Prostate gland (tissue), 2 donors: ENCODE data around the gene PPFIA1.

Experiments used
- POLR2A ChIP-seq: fragments of 450-650 bp; IDR thresholded peaks from one replicate; pipeline ENCODE4 v1.6.1; 2016; ENCODE audit warnings: antibody characterized with exemption, mild to moderate bottlenecking
- POLR2AphosphoS5 ChIP-seq: sonication (generic); formaldehyde crosslinking; IDR thresholded peaks from one replicate; pipeline ENCODE4 v1.6.1; 2017; ENCODE audit warnings: antibody characterized with exemption
- TF ChIP-seq, protein P1 (sequence below), 4 experiments: fragments of 200-600 bp in 2 of 4; fragments of 450-650 bp in 2 of 4; sonication (generic) in 2 of 4; IDR thresholded peaks; 1 replicate in 3 of 4; 2 replicates in 1 of 4; pipeline ENCODE4 v1.5.1; 2016 to 2019; ENCODE audit warnings: antibody characterized with exemption in 4 of 4, mild to moderate bottlenecking in 2 of 4, moderate library complexity in 2 of 4

DNA sequence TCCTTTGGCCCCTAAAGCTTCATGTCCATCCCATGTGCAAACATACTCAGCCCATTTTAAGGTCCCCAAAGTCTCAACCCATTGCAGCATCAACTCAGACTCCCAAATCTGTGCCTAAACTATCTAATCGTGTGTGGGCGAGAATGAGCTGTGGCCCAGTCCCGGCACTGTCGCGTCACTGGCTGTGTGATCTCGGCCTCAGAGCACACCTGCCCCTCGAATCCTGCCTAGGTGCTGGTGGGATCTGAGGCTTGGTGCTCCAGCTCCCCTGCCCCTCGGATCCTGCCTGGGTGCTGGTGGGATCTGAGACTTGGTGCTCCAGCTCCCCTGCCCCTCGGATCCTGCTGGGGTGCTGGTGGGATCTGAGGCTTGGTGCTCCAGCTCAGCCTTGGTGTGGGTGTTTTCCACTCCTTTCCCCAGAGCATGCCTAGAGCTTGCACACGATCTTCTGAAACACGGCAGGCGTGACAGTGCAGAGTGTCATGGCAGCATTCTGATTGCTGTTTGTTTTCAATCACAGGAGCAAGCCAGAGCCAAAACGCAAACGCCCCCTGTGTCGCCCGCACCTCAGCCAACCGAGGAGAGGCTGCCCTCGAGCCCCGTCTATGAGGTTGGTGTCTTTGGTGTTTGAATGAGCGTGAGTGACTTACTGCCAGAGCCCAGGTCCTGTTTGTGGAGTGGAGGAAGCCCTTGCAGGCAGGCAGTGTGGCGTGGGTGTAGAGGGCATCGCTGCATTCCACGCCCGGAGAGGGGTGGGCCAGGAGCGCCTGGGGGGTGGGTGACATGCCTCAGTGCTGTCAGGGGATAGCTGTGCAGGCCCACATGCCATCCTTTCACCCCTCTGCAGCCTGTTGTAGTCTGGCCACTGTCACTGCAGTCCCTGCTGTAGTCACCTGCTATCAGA is 160.4 kb downstream of the PPFIA1 start:
- TF ChIP-seq, protein P1, sequence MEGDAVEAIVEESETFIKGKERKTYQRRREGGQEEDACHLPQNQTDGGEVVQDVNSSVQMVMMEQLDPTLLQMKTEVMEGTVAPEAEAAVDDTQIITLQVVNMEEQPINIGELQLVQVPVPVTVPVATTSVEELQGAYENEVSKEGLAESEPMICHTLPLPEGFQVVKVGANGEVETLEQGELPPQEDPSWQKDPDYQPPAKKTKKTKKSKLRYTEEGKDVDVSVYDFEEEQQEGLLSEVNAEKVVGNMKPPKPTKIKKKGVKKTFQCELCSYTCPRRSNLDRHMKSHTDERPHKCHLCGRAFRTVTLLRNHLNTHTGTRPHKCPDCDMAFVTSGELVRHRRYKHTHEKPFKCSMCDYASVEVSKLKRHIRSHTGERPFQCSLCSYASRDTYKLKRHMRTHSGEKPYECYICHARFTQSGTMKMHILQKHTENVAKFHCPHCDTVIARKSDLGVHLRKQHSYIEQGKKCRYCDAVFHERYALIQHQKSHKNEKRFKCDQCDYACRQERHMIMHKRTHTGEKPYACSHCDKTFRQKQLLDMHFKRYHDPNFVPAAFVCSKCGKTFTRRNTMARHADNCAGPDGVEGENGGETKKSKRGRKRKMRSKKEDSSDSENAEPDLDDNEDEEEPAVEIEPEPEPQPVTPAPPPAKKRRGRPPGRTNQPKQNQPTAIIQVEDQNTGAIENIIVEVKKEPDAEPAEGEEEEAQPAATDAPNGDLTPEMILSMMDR (IDR thresholded peaks at IDR 0.05), result no peak
- TF ChIP-seq POLR2A (no peak), POLR2AphosphoS5 (no peak)
